HG03196 (cell line): ENCODE data around the gene PRR15L.
"Not testable (repeated sequence)": the region's sequence is repeated elsewhere in the genome, so short reads cannot be mapped to it uniquely, and the experiment has no call there.

Experiments used
- ATAC-seq: cut with Tn5 transposase; IDR thresholded peaks from one replicate; pipeline ENCODE4 v1.9.1; 2021; ENCODE audit not compliant: unreplicated experiment

Gene PRR15L, protein sequence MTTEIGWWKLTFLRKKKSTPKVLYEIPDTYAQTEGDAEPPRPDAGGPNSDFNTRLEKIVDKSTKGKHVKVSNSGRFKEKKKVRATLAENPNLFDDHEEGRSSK

DNA sequence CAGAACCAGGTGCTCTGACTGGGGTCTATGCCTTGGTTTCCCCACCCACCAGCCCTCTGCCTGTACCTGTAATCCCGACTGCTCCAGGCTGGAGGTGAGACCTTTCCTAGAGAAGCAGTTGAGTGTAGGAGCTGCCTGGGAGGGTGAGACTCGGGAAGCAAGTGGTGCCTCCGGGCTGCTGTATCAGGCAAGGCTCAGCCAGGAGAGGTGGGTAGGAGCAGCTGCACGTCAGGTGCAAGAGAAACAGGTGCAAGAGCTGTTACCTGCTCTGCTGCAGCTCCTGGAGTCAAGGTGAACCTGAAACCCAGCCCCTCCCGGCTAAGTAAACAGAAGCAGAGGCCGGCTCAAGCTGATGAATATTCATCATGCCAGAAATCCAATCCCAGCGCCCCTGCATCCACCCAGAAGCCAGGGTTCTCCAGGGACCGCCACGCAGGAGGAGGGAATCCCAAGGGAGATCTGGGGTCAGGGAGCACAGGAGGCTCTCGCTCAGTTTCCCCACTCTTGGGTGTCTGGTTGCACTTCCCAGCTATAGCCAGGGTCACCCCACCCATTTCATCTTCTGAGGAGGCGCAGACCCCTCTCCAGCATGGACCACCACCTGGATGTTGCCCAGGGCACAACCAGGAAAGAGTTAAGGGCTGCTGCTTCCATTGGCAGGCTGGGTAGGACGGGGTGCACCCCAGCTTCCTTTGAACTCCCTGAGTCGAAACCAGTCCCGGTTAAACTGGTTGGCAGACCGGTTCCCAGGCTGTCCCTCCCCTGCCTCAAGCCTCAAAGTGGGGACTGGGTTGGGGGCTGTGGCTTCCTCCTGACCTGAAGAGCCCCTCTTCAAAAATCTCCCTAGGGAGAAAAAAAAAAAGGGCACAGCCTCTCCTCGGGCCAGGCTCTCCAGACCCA, at the start of gene PRR15L:
PRR15L (minus strand) TSS at position 293 of the 900 bp plus-strand sequence. CDS start 4,649 bp downstream, outside the sequence.
- no peak for ATAC-seq

DNA sequence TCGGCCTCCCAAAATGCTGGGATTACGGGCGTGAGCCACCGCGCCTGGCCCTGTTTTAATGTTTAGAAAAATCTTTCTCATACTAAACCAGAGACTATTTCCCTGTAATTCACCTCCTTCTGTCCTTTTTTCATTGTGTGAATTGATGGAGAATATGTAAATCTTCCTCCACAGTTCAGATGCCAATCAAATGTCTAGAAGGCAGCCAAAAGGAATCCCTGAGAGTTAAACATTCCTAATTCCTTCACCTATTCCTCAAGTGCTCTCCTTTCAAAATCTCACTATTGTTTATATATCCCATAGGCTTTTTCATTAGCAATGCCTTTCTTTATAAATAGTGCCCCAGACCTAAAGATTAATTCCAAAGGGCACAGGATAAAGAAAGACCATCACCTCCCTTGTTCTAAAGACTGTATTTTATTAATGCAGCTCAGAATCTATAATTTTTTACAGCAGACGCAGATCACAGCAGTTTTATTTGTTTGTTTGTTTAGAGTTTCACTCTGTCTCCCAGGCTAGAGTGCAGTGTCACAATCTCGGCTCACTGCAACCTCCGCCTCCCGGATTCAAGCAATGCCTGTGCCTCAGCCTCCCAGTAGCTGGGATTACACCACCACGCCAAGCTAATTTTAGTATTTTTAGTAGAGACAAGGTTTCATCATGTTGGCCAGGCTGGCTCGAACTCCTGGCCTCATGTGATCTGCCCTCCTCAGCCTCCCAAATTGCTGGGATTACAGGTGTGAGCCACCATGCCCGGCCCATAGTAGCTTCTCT, 49.4 kb upstream of the PRR15L start:
- ATAC-seq, result no peak

DNA sequence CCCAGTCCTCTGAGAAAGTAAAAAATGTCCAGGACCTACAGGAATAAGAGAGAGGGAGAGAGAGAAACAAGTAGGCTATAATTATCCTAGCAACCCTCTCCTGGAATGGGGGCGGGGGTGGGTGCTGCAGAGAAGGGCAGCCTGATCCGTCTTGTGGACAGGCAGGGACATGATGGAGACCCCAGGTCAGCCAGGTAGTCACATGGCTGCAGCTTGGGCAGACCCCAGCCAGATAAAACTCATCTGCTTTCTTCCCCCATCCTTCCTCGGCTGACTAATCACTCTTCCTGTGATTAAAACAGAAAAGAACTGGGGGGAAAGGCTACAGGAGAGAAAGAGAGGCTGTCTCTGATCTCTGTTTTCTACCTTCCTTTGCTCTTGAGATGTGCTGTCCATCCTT, 47.3 kb upstream of the PRR15L start:
- no peak for ATAC-seq

DNA sequence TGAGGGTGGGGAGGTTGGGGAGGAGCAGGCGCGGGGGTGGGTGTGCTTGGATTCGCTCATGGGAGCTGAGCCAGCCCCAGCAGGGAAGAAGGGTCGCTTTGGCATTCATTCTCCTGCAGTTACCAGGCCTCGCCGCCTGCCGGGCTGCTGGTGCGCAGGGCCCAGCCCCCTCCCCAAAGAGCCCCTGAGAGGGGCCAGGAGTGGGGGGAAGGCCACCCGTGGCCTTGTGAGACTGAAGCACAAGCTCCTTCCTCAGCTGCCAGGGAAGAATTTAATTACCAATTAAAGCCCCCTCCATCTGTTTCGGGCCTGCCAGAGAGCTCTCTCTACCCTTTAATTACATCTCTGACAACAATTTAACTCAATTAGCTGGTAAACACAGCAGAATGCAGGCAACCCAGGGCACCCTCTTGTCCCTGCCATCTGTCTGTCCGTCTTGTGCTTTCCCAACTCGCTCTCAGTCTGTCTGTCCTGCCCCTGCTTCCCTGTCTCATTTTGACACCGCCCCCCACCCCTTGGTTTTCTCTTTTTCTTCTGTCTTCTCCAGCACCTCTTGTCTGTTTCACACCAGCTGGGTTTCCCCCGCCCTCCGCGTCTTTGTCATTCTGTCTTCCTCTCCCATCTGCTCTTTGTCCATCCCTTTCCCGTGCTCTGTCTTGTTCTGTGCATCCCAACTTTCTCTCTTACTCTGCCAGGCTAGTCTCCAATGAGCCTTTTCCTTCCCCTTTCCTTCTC, 45.9 kb upstream of the PRR15L start:
- ATAC-seq, result no peak

DNA sequence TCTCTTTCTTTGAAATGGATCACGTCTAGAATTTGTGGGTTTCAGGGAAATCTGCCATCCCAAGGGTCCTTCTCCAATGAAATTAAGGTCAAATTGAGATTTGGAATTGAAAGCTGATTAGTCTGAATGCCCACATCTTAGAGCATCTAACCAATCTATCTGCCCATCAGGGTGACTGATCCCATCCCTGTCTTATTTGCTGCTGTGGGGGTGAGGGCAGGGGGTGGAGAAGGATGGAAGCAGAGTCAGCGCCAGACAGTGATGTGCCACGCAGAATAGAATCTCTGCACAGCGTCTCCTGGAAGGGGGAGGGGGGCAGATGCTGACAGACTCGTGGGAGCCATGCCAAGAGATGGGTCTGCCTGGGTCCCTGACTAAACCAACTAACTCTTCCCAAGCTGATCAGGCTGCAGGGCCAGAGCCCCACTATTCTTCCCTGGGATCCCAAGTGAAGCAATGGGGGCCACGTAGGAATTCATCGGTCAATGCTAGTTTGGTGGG, 45.3 kb upstream of the PRR15L start:
- no peak for ATAC-seq

DNA sequence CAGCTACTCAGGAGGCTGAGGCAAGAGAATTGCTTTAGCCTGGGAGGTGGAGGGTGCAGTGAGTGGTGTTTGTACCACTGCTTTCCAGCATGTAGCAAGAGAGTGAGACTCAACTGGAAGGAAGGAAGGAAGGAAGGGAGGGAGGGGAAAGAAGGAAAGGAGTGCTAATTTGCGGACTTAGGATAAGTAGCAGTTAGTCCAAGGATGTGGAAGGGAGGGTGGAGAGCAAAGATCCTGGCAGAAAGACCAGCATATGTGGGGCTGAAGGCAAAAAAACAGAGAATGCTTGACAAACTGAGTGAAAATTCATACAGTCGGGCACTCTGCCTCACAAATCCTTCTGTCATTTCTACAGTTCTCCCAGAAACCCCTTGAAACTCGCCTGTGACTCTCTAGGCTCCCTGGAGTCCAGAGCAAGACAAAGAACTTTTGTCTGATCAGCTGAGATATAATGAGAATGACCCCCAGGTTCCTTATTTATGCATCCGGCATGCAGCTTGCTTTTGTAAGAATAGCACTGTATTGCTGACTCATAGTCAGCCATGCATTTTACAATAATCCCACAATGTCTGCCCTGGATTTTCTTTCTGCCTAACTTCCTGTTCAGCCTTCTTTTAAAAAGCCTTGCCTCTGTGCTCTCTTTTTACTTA, 44.7 kb upstream of the PRR15L start:
- ATAC-seq, result peak; percentile 61

DNA sequence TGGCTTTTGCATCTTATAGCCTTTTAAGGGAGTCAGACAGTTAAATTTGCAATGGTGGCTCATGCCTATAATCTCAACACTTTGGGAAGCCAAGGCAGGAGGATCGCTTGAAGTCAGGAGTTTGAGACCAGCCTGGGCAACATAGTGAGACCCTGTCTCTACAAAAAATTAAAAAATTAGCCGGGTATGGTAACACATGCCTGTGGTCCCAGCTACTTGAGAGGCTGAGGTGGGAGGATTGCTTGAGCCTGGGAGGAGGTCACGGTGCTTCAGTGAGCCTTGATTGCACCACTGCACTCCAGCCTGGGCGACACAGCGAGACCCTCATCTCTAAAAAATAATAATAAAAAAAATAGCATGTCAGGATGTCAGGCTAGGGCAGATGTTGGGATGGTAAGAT, 44.0 kb upstream of the PRR15L start:
- not testable (repeated sequence) for ATAC-seq

DNA sequence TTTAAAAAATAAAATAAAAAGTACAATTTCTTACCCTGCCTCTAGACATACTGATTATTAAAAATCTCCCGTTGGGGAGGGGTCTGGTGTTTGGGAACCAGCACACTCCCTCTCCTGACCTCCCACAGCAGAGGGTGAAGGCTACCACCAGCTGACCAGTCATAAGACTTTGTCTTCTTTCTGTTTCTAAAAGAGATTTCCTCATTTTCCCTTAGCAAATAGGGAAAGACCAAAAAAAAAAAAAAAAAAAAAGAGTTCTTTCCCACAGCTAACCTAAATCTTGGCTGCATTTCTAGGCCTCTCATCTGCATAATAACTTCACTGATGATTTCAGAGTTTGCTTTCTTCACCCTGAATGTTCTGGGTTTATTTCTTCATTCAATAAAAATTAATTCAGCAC, 43.5 kb upstream of the PRR15L start:
- no peak for ATAC-seq

DNA sequence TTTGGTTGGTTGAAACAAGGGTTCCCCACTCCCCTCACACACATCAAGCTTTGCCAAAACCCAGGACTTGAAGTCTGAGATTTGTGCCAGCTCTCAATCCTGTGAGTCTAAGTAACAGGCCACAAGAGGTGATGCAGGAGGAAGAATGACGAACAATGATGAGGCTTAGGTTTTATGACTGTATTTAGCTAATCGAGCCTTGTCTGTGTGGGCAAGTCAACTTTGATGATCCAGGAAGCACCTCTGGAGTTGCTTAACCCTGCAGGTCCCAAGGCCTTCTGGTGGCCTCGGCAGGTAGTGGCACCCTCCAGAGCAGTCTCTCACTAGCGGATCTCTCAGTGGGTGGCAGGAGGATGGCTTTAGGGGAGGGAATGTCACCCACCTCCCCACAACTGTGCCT, 41.9 kb upstream of the PRR15L start:
- no peak for ATAC-seq

DNA sequence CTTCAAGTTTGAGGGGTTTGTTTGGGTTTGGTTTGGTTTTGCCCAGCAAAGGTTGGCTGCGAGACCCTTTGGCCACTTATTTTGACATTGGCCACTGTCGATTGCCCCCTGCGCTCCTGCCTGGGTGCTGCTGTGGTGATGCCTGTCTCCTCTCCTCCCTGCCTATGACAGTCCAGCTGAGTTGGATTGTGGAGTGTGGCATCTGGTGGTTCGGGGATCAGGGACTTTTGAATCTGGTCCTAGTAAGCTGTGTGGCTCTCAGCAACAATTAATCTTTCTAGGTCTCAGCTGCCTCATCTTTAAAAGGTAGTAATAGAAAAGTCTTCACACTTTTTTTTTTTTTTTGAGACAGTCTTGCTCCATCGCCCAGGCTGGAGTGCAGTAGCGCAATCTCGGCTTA, 40.4 kb upstream of the PRR15L start:
- ATAC-seq, result no peak

DNA sequence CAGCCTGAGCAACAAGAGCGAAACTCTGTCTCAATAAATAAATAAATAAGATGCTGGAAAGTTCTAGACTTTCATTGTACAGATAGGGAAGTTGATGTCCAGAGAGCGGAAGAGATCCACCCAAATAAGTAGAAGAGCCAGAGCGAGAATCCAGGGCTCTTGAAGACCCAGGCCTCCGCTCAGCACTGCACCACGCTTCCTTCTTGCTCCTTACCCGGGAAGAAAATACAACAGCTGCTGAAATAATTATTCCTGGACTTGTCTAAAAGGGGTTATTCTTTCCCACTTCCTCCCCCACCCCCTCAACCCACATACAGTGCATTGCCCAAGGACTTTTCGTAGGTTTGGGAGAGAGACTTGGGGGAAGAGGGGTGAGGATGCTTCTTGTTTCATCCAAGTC, 39.9 kb upstream of the PRR15L start:
- ATAC-seq, result no peak

DNA sequence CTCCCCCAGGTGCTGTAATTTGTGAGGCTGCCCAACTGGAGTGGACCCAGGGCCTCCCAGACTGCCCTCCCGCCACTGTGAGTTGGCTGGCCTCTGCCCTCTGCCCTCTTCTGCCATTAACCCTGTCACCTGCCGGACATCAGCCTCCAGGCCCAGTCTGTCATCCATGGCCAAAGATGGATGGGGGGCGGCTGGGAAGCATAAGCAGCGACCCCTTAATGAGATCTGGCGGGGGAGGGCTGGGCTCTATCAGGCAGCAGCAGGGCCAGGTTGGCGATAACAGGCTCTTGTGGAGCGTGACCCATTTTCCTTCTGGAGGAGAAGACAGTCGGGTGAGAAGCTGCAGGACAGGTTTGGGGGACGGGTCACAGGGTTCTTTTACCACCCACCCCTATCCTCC, 38.5 kb upstream of the PRR15L start:
- ATAC-seq, result no peak

DNA sequence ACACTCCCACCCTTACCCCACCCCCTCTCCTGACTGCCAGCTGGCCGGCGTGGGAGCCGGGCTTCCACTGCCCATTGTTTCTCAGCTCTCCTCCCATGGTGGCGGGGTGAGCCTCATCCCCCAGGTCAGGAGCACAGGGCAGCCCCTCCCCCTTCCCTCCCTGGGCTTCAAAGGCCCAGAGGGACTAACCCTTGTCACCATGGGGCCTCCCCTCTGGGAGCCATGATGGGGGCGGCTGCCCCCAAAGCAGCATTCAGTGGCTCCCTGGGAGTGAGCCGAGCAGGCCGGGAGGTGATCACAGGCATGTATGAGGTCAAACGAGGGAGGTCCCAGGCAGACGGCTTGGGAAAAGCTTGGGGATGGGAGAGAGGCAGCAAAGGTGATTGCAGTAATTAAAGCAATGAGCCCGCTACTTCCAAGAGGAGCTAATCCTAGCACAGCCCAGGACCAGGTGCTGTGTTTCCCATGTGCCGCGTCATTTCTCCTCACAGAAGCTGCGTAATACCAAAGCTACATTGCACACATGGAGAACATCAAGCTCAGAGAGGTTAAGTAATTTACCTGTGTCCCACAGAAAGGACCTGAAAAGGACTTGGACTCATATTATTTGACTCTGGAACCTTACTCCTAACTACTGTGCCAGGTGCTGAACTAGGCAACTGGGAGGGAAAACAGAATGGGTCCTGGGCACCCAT, 37.7 kb upstream of the PRR15L start:
- ATAC-seq, result no peak

DNA sequence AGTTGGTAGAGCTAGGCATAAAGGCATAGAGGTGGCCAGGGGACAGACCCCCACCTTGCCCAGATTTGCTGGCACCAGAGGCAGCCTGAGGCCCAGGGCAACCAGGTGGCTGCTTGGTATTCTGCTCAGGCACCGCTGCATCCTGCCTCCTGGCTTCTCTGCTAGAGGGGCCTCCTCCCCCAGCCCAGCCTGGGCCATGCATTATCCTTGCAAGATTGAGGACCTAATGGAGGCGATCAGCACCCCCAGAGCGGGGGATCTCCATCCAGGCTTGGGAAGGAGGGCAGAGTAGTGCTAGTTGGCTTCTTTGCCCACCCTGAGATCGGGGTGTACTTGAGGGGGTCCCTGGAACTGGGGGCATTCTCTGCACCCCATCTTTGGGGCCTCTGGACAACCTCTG, 37.0 kb upstream of the PRR15L start:
- ATAC-seq, result no peak

DNA sequence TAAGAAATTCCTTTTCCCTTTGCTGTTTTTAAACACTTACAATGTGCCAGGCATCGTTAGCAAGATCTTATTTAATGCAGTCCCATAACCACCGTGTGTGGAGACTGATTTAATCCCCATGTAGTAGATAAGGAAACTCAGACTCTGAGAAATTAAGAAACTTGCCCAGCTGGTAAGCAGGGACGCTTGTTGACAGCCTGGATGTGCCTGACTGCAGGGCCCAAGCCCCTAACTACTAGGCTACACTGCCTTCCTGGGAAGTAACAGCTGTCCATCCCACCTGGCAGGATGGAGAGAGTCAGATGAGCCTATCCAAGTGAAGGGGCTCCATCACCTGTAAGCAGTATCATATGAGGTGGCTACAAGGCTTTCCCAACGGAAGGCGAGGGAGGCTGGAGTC, 36.3 kb upstream of the PRR15L start:
- ATAC-seq, result no peak

DNA sequence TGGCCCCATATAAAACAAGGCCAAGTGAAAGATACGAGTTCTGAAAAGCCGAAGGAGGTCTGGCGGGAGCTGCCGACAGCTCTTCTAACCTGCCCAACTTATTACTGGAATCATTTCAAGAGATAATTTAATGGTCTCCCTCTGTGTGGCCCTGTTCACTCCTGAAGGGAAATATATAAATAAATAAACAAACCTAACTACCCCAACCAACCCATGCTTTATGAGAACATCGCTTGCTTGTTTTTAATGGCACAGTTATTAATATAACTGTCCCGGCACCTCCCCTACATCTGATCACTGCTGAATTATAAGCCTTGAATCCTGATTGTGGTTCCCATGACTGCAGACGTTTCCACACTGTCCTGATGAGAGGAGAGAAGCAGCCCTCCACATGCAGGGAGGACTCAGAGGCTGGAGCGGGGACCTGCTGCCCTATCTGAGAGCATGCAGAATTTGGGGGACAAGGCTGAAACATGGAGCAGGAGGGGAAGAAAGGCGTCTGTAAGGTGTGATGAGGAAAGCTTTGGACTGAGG, 35.4 kb upstream of the PRR15L start:
- no peak for ATAC-seq

DNA sequence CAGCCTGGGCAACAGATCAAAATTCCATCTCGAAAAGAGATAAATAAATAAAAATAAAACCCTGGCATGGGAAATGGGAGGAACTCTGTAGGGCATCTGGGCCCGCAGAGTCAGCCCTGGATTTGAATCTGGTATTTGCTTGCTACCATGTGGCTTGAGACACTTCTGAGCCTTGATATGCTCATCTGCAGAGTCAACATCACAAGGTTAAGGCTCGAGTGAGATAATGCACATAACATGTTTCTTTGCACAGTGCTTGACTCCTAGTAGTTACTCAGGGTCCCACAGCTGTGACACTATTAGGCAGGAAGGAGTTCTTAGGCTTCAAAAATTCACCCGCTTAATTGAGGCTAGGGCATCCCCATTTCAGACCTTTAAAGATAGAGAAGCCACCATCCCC, 34.5 kb upstream of the PRR15L start:
- no peak for ATAC-seq

DNA sequence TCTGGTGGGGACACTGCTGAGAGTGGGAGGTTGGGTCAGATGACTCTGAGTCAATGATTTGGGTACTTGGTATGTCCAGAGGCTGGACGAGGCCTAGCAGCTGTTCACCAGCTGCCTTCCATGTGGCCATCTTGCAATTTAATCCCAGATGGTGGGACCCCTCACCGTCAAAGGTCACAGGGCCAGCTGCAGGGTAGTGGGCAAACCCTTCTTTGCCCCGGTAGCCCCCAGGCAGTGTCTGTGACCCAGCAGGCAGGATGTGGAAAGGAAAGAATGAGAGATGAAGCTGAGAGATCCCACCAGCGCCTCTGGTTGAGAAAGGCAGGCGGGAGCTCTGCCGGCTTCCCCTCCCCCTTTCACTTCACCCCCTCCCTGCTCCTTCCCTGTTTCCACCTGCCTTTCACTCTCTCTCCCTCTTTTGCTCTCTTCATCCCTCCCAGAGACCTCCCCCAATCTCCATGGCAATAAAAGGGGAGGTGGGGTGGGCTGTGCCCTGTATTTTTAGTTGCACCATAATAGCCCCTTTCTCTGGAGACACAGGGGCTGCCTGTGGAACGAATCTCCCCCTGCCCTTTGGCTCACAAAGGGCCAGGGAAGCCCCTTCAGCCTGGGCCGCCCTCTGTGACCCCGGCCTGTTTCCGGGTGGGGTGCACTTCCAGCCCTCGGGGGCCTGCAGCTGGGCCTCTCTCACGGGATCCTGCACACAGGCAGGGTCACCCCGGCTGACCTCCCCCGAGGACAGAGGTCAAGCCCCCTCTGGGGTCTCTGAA, 33.5 kb upstream of the PRR15L start:
- ATAC-seq, result no peak

DNA sequence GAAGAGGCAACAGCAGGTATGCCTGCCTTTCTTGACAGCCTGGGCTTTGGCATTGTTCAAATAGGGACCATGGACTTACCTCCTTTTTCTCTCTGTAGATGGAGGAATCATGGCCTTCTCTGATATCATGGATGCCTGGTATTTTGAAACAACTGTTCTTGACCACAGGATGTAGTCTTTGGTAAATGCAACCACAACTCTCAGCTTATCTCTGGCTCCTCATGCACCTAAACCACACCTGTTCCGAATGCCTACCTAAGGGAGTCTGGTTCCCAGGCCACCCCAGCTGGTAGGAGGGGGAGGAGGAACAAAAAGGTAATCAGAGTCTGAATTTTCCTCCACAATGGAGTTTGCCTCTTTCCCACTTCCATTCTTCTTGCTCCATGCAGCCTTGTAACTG, 32.0 kb upstream of the PRR15L start:
- no peak for ATAC-seq
